ENCODE results near the gene FXR2.

FXR2 gene

DNA sequence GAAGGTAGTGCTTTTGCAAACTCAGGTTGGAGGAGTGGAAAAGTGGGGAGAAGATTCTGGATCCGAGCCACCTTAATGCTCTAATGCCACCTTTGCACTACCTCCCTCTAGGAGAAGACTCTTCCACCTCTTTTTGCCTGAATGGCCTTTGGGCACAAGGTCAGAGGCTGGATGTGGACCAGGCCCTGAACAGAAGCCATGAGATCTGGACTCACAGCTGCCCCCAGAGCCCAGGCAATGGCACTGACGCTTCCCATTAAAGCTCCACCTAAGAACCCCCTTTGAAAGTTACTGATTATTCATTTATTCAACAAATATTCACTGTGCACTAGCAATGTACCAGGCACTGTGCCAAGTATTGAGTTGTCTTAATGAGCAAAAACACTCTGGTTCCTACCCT lies 18.4 kb upstream of the FXR2 start:
- TF ChIP-seq ZNF664 (tag by site-specific recombination; IDR thresholded peaks at IDR 0.05), result no peak
- TF ChIP-seq, protein P1, sequence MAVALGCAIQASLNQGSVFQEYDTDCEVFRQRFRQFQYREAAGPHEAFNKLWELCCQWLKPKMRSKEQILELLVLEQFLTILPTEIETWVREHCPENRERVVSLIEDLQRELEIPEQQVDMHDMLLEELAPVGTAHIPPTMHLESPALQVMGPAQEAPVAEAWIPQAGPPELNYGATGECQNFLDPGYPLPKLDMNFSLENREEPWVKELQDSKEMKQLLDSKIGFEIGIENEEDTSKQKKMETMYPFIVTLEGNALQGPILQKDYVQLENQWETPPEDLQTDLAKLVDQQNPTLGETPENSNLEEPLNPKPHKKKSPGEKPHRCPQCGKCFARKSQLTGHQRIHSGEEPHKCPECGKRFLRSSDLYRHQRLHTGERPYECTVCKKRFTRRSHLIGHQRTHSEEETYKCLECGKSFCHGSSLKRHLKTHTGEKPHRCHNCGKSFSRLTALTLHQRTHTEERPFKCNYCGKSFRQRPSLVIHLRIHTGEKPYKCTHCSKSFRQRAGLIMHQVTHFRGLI (tag by site-specific recombination; IDR thresholded peaks at IDR 0.05), result no peak
- POLR2A ChIA-PET, result interaction anchor here (2.0 to 9.6 kb wide), 2 partner anchors 50 to 54 kb away, joined by 8 to 215 read pairs; partner anchors contain the start of genes MPDU1, TP53 and WRAP53
- CTCF ChIA-PET, result interaction anchor here (0.7 to 10.7 kb wide), 26 partner anchors 8 to 587 kb away, joined by 3 to 207 read pairs (median 5); partner anchors contain the start of genes ATP1B2, DNAH2, FXR2 and MPDU1

DNA sequence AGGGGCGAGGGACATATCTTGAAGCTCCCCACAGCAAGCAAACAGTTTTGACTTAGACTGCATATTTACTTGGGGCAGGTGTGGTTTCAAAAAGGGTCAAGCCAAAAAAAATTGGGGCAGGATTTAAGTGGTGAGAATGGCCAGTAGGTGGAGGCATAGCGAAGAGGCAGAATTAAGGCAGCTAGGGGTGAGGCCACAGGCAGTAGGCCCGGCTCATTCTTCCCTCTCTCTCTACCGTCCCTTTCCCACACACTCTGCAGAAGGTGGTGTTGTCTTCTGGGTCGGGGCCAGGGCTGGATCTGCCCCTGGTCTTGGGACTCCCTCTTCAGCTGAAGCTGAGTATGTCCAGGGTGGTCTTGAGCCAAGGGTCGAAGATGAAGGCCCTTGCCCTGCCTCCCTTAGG lies 17.8 kb upstream of the FXR2 start:
- peak overlapping the region; percentile 20; the same call in 1 of the 2 replicates for H3K27ac ChIP-seq (ENCODE audit: extremely low read depth, low read depth, low read length)
- ChIA-PET POLR2A (interaction anchor here (2.0 to 9.6 kb wide), 3 partner anchors 17 to 54 kb away, joined by 8 to 215 read pairs (median 10); partner anchors contain the start of genes FXR2, MPDU1, TP53 and WRAP53), CTCF (interaction anchor here (0.6 to 10.7 kb wide), 33 partner anchors 8 to 587 kb away, joined by 3 to 207 read pairs (median 5); partner anchors contain the start of genes ATP1B2, DNAH2, FXR2 and MPDU1)
- no peaks in the 10 kb centered on the region for H3K36me3 ChIP-seq (ENCODE audit: control insufficient read depth in 2 of 2, insufficient read depth in 1 of 2, low read length in 2 of 2)
- no peaks in the 10 kb centered on the region for H3K4me1 ChIP-seq (ENCODE audit: control insufficient read depth, insufficient read depth, low read length)
- H3K4me3 ChIP-seq (ENCODE audit: low read depth, low read length), result no peak overlapping the region
- no peaks in the 10 kb centered on the region for H3K9me3 ChIP-seq (ENCODE audit: control insufficient read depth, insufficient read depth, low read depth, low read length)
- TF ChIP-seq, protein P1 (tag by site-specific recombination; IDR thresholded peaks at IDR 0.05), result no peak
- TF ChIP-seq ZNF37A (tag by site-specific recombination; IDR thresholded peaks at IDR 0.05) (no peak), ZNF121 (tag by site-specific recombination; IDR thresholded peaks at IDR 0.05) (no peak), ZNF174 (tag by site-specific recombination; IDR thresholded peaks at IDR 0.05) (no peak), ZNF529 (tag by site-specific recombination; IDR thresholded peaks at IDR 0.05; ENCODE audit: insufficient replicate concordance) (no peak), ZNF654 (tag by site-specific recombination; IDR thresholded peaks at IDR 0.05; ENCODE audit: low read depth) (peak; percentile 83), ZSCAN30 (tag by site-specific recombination; IDR thresholded peaks at IDR 0.05) (0 out of 2 replicates have a peak, but pooled peaks have one; percentile 36), ZNF335 (tag by site-specific recombination; conservative IDR thresholded peaks at IDR 0.05) (peak; percentile 57), ZNF555 (tag by site-specific recombination; conservative IDR thresholded peaks at IDR 0.05) (no peak), ZEB2 (tag by site-specific recombination; IDR thresholded peaks at IDR 0.05) (0 out of 2 replicates have a peak, but pooled peaks have one; percentile 19), ZNF768 (tag by site-specific recombination; IDR thresholded peaks at IDR 0.05) (no peak), ZNF2 (tag by site-specific recombination; IDR thresholded peaks at IDR 0.05) (peak; percentile 32; the same call in 1 of the 2 replicates), ZNF561 (tag by site-specific recombination; IDR thresholded peaks at IDR 0.05; ENCODE audit: borderline replicate concordance) (0 out of 2 replicates have a peak, but pooled peaks have one; percentile 55), ZNF366 (tag by site-specific recombination; conservative IDR thresholded peaks at IDR 0.05) (peak; percentile 70), ZNF600 (tag by site-specific recombination; IDR thresholded peaks at IDR 0.05) (peak; percentile 79; the same call in 1 of the 2 replicates)
- TF ChIP-seq, protein P2, sequence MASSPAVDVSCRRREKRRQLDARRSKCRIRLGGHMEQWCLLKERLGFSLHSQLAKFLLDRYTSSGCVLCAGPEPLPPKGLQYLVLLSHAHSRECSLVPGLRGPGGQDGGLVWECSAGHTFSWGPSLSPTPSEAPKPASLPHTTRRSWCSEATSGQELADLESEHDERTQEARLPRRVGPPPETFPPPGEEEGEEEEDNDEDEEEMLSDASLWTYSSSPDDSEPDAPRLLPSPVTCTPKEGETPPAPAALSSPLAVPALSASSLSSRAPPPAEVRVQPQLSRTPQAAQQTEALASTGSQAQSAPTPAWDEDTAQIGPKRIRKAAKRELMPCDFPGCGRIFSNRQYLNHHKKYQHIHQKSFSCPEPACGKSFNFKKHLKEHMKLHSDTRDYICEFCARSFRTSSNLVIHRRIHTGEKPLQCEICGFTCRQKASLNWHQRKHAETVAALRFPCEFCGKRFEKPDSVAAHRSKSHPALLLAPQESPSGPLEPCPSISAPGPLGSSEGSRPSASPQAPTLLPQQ (tag by site-specific recombination; IDR thresholded peaks at IDR 0.05), result peak; percentile 41; the same call in 1 of the 2 replicates
- TF ChIP-seq, protein P3, sequence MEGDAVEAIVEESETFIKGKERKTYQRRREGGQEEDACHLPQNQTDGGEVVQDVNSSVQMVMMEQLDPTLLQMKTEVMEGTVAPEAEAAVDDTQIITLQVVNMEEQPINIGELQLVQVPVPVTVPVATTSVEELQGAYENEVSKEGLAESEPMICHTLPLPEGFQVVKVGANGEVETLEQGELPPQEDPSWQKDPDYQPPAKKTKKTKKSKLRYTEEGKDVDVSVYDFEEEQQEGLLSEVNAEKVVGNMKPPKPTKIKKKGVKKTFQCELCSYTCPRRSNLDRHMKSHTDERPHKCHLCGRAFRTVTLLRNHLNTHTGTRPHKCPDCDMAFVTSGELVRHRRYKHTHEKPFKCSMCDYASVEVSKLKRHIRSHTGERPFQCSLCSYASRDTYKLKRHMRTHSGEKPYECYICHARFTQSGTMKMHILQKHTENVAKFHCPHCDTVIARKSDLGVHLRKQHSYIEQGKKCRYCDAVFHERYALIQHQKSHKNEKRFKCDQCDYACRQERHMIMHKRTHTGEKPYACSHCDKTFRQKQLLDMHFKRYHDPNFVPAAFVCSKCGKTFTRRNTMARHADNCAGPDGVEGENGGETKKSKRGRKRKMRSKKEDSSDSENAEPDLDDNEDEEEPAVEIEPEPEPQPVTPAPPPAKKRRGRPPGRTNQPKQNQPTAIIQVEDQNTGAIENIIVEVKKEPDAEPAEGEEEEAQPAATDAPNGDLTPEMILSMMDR (tag by site-specific recombination; IDR thresholded peaks at IDR 0.05), result peak; percentile 91
- TF ChIP-seq, protein P4, sequence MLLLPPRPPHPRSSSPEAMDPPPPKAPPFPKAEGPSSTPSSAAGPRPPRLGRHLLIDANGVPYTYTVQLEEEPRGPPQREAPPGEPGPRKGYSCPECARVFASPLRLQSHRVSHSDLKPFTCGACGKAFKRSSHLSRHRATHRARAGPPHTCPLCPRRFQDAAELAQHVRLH (tag by site-specific recombination; IDR thresholded peaks at IDR 0.05), result 0 out of 2 replicates have a peak, but pooled peaks have one; percentile 39
- TF ChIP-seq, protein P5, sequence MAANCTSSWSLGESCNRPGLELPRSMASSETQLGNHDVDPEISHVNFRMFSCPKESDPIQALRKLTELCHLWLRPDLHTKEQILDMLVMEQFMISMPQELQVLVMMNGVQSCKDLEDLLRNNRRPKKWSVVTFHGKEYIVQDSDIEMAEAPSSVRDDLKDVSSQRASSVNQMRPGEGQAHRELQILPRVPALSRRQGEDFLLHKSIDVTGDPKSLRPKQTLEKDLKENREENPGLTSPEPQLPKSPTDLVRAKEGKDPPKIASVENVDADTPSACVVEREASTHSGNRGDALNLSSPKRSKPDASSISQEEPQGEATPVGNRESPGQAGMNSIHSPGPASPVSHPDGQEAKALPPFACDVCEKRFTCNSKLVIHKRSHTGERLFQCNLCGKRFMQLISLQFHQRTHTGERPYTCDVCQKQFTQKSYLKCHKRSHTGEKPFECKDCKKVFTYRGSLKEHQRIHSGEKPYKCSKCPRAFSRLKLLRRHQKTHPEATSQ (tag by site-specific recombination; IDR thresholded peaks at IDR 0.05), result no peak
- TF ChIP-seq, protein P6, sequence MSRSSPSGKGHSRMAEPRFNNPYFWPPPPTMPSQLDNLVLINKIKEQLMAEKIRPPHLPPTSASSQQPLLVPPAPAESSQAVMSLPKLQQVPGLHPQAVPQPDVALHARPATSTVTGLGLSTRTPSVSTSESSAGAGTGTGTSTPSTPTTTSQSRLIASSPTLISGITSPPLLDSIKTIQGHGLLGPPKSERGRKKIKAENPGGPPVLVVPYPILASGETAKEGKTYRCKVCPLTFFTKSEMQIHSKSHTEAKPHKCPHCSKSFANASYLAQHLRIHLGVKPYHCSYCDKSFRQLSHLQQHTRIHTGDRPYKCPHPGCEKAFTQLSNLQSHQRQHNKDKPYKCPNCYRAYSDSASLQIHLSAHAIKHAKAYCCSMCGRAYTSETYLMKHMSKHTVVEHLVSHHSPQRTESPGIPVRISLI (tag by site-specific recombination; IDR thresholded peaks at IDR 0.05), result peak; percentile 76
- TF ChIP-seq, protein P7, sequence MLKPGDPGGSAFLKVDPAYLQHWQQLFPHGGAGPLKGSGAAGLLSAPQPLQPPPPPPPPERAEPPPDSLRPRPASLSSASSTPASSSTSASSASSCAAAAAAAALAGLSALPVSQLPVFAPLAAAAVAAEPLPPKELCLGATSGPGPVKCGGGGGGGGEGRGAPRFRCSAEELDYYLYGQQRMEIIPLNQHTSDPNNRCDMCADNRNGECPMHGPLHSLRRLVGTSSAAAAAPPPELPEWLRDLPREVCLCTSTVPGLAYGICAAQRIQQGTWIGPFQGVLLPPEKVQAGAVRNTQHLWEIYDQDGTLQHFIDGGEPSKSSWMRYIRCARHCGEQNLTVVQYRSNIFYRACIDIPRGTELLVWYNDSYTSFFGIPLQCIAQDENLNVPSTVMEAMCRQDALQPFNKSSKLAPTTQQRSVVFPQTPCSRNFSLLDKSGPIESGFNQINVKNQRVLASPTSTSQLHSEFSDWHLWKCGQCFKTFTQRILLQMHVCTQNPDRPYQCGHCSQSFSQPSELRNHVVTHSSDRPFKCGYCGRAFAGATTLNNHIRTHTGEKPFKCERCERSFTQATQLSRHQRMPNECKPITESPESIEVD (tag by site-specific recombination; IDR thresholded peaks at IDR 0.05), result no peak

More for the DNA sequence above, 18.4 kb upstream of the FXR2 start:
- Histone ChIP-seq H3K9me3 (ENCODE audit: control insufficient read depth, insufficient read depth, low read depth, low read length) (no peaks in the 10 kb centered on the region), H3K36me3 (ENCODE audit: control insufficient read depth in 2 of 2, insufficient read depth in 1 of 2, low read length in 2 of 2) (no peaks in the 10 kb centered on the region), H3K4me3 (ENCODE audit: low read depth, low read length) (no peak overlapping the region), H3K27ac (ENCODE audit: extremely low read depth, low read depth, low read length) (no peak overlapping the region), H3K4me1 (ENCODE audit: control insufficient read depth, insufficient read depth, low read length) (no peaks in the 10 kb centered on the region)
